CD14-positive monocyte (primary cell): ENCODE measurements around the gene SNPH. TPM values are rescaled to one million over a fixed set of nuclear protein-coding genes. Genes with fewer than 3 reads are reported as not detected.
A peak's percentile ranks its signal among the peaks of the same experiment; 100 is the strongest.

Source experiments
- DNase-seq, 3 donors: peaks; one replicate each; pipeline ENCODE4 v3.0.0-alpha.2; 2011 to 2022
- H2AFZ ChIP-seq: 2 replicates; pipeline ENCODE4 v1.6.0; 2012; ENCODE audit warnings: mild to moderate bottlenecking, low read depth, low read length, inconsistent platforms; ENCODE audit not compliant: insufficient read depth, poor library complexity, severe bottlenecking
- H3K27ac ChIP-seq, 2 donors: 1 replicate in 1 of 2; 2 replicates in 1 of 2; pipeline ENCODE4 v1.5.1; 2012 to 2013; ENCODE audit warnings: low read length in 2 of 2, control low read depth in 1 of 2, inconsistent platforms in 1 of 2, low read depth in 1 of 2, mild to moderate bottlenecking in 1 of 2
- H3K27me3 ChIP-seq, 2 donors: one replicate each; pipeline versions ENCODE4 v1.6.0 to v1.6.1; 2011 to 2013; ENCODE audit warnings: low read length in 2 of 2; ENCODE audit not compliant: control insufficient read depth in 2 of 2, insufficient read depth in 2 of 2
- H3K36me3 ChIP-seq, 2 donors: replicated peaks in 1 of 2; 1 replicate in 1 of 2; 2 replicates in 1 of 2; pipeline versions ENCODE4 v1.5.1 to v1.6.1; 2012 to 2013; ENCODE audit warnings: low read length in 2 of 2, control low read depth in 1 of 2, inconsistent platforms in 1 of 2, mild to moderate bottlenecking in 1 of 2; ENCODE audit not compliant: insufficient read depth in 2 of 2, control insufficient read depth in 1 of 2
- H3K4me1 ChIP-seq, 2 donors: 1 replicate in 1 of 2; 2 replicates in 1 of 2; pipeline versions ENCODE4 v1.5.1 to v1.6.1; 2012 to 2013; ENCODE audit warnings: low read length in 2 of 2, control low read depth in 1 of 2, inconsistent platforms in 1 of 2, mild to moderate bottlenecking in 1 of 2, moderate library complexity in 1 of 2; ENCODE audit not compliant: insufficient read depth in 2 of 2, control insufficient read depth in 1 of 2
- H3K4me2 ChIP-seq: replicated peaks from 2 replicates; pipeline ENCODE3; 2012; ENCODE audit warnings: low read length, moderate library complexity, mild to moderate bottlenecking; ENCODE audit not compliant: poor library complexity, severe bottlenecking; ENCODE audit errors: extremely low read depth
- H3K4me3 ChIP-seq, 3 experiments: fragments of 200-600 bp in 1 of 3; sonication (generic) in 1 of 3; replicated peaks in 1 of 3; 1 replicate in 2 of 3; 2 replicates in 1 of 3; pipeline ENCODE4 v1.5.1; 2011 to 2013; ENCODE audit warnings: low read length in 3 of 3, mild to moderate bottlenecking in 3 of 3, control low read depth in 2 of 3, low read depth in 2 of 3, inconsistent platforms in 1 of 3, moderate library complexity in 1 of 3
- H3K79me2 ChIP-seq: 2 replicates; pipeline ENCODE4 v1.6.0; 2012; ENCODE audit warnings: mild to moderate bottlenecking, control low read depth, inconsistent platforms, low read length, moderate library complexity; ENCODE audit not compliant: insufficient read depth
- H3K9ac ChIP-seq: 2 replicates; pipeline ENCODE4 v1.6.0; 2017; ENCODE audit warnings: low read length, mild to moderate bottlenecking; ENCODE audit not compliant: insufficient read depth, poor library complexity, severe bottlenecking
- H3K9me3 ChIP-seq, 2 donors: replicated peaks in 1 of 2; 1 replicate in 1 of 2; 2 replicates in 1 of 2; pipeline versions ENCODE4 v1.5.1 to v1.6.1; 2012 to 2013; ENCODE audit warnings: low read length in 2 of 2, control low read depth in 1 of 2; ENCODE audit not compliant: control insufficient read depth in 1 of 2, insufficient read depth in 1 of 2
- H4K20me1 ChIP-seq: 2 replicates; pipeline ENCODE4 v1.6.0; 2012; ENCODE audit warnings: mild to moderate bottlenecking, low read length, control low read depth, moderate library complexity; ENCODE audit not compliant: insufficient read depth
- H3K27ac Mint-ChIP-seq, 7 donors: one replicate each; pipeline ENCODE4 v1.8.0; 2020; ENCODE audit warnings: mild to moderate bottlenecking in 7 of 7, mixed read lengths in 7 of 7, moderate library complexity in 6 of 7, inconsistent platforms in 2 of 7
- H3K27me3 Mint-ChIP-seq, 3 donors: one replicate each; pipeline ENCODE4 v1.8.0; 2021 to 2022; ENCODE audit warnings: low read depth in 3 of 3, mild to moderate bottlenecking in 3 of 3, mixed read lengths in 3 of 3, moderate library complexity in 3 of 3, inconsistent platforms in 1 of 3
- H3K36me3 Mint-ChIP-seq, 2 donors: one replicate each; pipeline ENCODE4 v1.8.0; 2020; ENCODE audit warnings: mixed read lengths in 2 of 2, inconsistent platforms in 1 of 2, mild to moderate bottlenecking in 1 of 2
- H3K4me1 Mint-ChIP-seq: one replicate; pipeline ENCODE4 v1.8.0; 2020; ENCODE audit warnings: mild to moderate bottlenecking, mixed read lengths
- H3K4me3 Mint-ChIP-seq, 2 donors: one replicate each; pipeline ENCODE4 v1.8.0; 2020; ENCODE audit warnings: mild to moderate bottlenecking in 2 of 2, mixed read lengths in 2 of 2, moderate library complexity in 1 of 2
- H3K9me3 Mint-ChIP-seq, 7 donors: one replicate each; pipeline ENCODE4 v1.8.0; 2020 to 2022; ENCODE audit warnings: mixed read lengths in 7 of 7, mild to moderate bottlenecking in 6 of 7, moderate library complexity in 6 of 7, inconsistent platforms in 2 of 7
- CTCF ChIP-seq: fragments of 200-600 bp; IDR thresholded peaks from one replicate; pipeline ENCODE4 v1.8.0; 2022; ENCODE audit warnings: antibody characterized with exemption, mild to moderate bottlenecking
- WGBS: methylation state at CpG from one replicate; pipeline ENCODE4 v1.1.5; 2013; ENCODE audit warnings: missing lambda C conversion rate; ENCODE audit not compliant: insufficient coverage; 5-methylcytosine and 5-hydroxymethylcytosine counted together
- intact Hi-C, 2 donors: fragments of 100-400 bp; cut with micrococcal nuclease; formaldehyde crosslinking; loops; one replicate each; pipeline versions ENCODE4 v1.15.0 to v1.15.1; 2023
- polyA plus RNA-seq, 3 donors: library from polyadenylated mRNA; depleted of rRNA in 1 of 3; unstranded in 2 of 3; stranded (reverse) in 1 of 3; fragments of 300-500 nt in 2 of 3; fragments of >200 nt in 1 of 3; fragmentation: Illumina TruSeq in 2 of 3; gene quantifications; 1 replicate in 2 of 3; 2 replicates in 1 of 3; pipeline ENCODE4 v1.2.3, GENCODE V29; 2012 to 2021

The SNPH gene
- polyA plus RNA-seq, 3 donors = 0.07 to 0.10 TPM; not detected in 1

- H3K4me1 ChIP-seq = peaks cover 16 to 30% of the 10 kb centered on the region in 2 donors
- H3K9me3 Mint-ChIP-seq = no peaks in the 10 kb centered on the region
- H3K27me3 ChIP-seq = no peaks in the 10 kb centered on the region
- H3K4me3 Mint-ChIP-seq = no peak overlapping the region
- peaks cover 0 to 3% (median 0%) of the 10 kb centered on the region in 3 donors for H3K27me3 Mint-ChIP-seq
- H3K4me1 Mint-ChIP-seq = peaks cover 35% of the 10 kb centered on the region
- intact Hi-C loops = loop anchor here (2.0 to 5.0 kb wide), 2 partner anchors 52 to 111 kb away; no protein-coding TSS in a partner anchor
- peaks cover 8 to 10% of the 10 kb centered on the region in 2 donors for H3K36me3 Mint-ChIP-seq
- WGBS = under 1% methylated on average over 39 of the region's 56 CpGs
- peak overlapping the region; percentile 92 to 99 for H3K27ac ChIP-seq
- peak overlapping the region; percentile 98 for H3K9ac ChIP-seq
- H3K79me2 ChIP-seq = peaks cover 40% of the 10 kb centered on the region
- H3K27ac Mint-ChIP-seq = no peak overlapping the region
- H3K36me3 ChIP-seq = no peaks in the 10 kb centered on the region
- peaks cover under 1% of the 10 kb centered on the region for H4K20me1 ChIP-seq
- TF ChIP-seq CTCF = no peak
- peak; percentile 98 to 99 (median 99) for DNase-seq
- no peaks in the 10 kb centered on the region for H3K9me3 ChIP-seq
- H3K4me3 ChIP-seq = peak overlapping the region; percentile 66 to 85 (median 75)
- H2AFZ ChIP-seq = no peak overlapping the region
- peak overlapping the region; percentile 81 for H3K4me2 ChIP-seq
These were observed 59.3 kb downstream of the SNPH start for GRCh38 chr20:1325173-1326030.

GRCh38 chr20:1326031-1326930 lies 60.2 kb downstream of the SNPH start:
- Histone ChIP-seq H3K36me3 (no peaks in the 10 kb centered on the region), H2AFZ (no peak overlapping the region), H3K27me3 (no peaks in the 10 kb centered on the region), H3K79me2 (peaks cover 47% of the 10 kb centered on the region), H3K4me2 (peak overlapping the region; percentile 81), H3K4me3 (peak overlapping the region; percentile 66 to 85 (median 75)), H4K20me1 (peaks cover 9% of the 10 kb centered on the region), H3K9ac (peak overlapping the region; percentile 98), H3K9me3 (no peaks in the 10 kb centered on the region), H3K4me1 (peaks cover 16 to 30% of the 10 kb centered on the region in 2 donors), H3K27ac (peak overlapping the region; percentile 92 to 99)
- Mint-ChIP-seq H3K4me1 (peaks cover 35% of the 10 kb centered on the region), H3K36me3 (peaks cover 15 to 19% of the 10 kb centered on the region in 2 donors), H3K4me3 (no peak overlapping the region), H3K27ac (no peak overlapping the region), H3K27me3 (peaks cover 0 to 3% (median 0%) of the 10 kb centered on the region in 3 donors), H3K9me3 (no peaks in the 10 kb centered on the region)
- WGBS = 57% methylated on average over 9 of the region's 10 CpGs
- TF ChIP-seq CTCF = no peak
- peak; percentile 31 to 50 (median 42) for DNase-seq
- intact Hi-C loops = loop anchor here (5.0 kb wide), 1 partner anchor 51 kb away; no protein-coding TSS in a partner anchor
